ENCODE measurements around the gene SCUBE3. TPM values are rescaled to one million over a fixed set of nuclear protein-coding genes. Genes with fewer than 3 reads are reported as not detected.

SCUBE3 gene
- total and polyA plus RNA-seq, 2 donors (not counting 1 experiment from before 2014, with no cell fraction given) = not detected

- Histone ChIP-seq H3K79me2 (ENCODE audit: control insufficient read depth, insufficient read depth, low read length) (no peaks in the 10 kb centered on the region), H3K4me3 (ENCODE audit: control extremely low read depth in 1 of 5, extremely low read depth in 1 of 5, insufficient read depth in 1 of 5, low read depth in 2 of 5, low read length in 4 of 5) (no peak overlapping the region), H3K27ac (ENCODE audit: low read length in 2 of 2) (no peak overlapping the region), H3K36me3 (replicated peaks in 1 of 2; ENCODE audit: control extremely low read depth in 1 of 2, control insufficient read depth in 1 of 2, extremely low read depth in 1 of 2, insufficient read depth in 2 of 2, low read length in 1 of 2) (no peaks in the 10 kb centered on the region), H3K4me1 (ENCODE audit: control insufficient read depth in 2 of 2, insufficient read depth in 2 of 2, low read length in 2 of 2) (no peaks in the 10 kb centered on the region), H3K9ac (ENCODE audit: low read length) (no peak overlapping the region), H3K27me3 (replicated peaks in 1 of 4; ENCODE audit: control extremely low read depth in 1 of 4, control insufficient read depth in 3 of 4, insufficient read depth in 4 of 4, low read length in 3 of 4) (peaks cover 0 to 22% (median 5%) of the 10 kb centered on the region in 4 experiments), H3K4me2 (replicated peaks; ENCODE audit: low read depth, low read length, poor library complexity, severe bottlenecking) (no peak overlapping the region), H4K20me1 (ENCODE audit: control insufficient read depth, insufficient read depth, low read length, poor library complexity, severe bottlenecking) (no peaks in the 10 kb centered on the region), H3K9me3 (ENCODE audit: control extremely low read depth in 1 of 3, control insufficient read depth in 2 of 3, insufficient read depth in 1 of 3, low read length in 2 of 3) (no peaks in the 10 kb centered on the region), H2AFZ (ENCODE audit: insufficient read depth, low read depth, low read length, poor library complexity, severe bottlenecking) (no peak overlapping the region)
- DNase-seq = no peak
- Mint-ChIP-seq H3K4me1 (no peaks in the 10 kb centered on the region), H3K27ac (no peak overlapping the region), H3K9me3 (ENCODE audit: insufficient read depth) (no peaks in the 10 kb centered on the region), H3K4me3 (no peak overlapping the region), H3K27me3 (peaks cover 69% of the 10 kb centered on the region)
- ATAC-seq (ENCODE audit: low read depth) = no peak
- TF ChIP-seq EZH2 (IDR thresholded peaks at IDR 0.05; ENCODE audit: borderline replicate concordance, insufficient read depth, low read depth, low read length, poor library complexity, severe bottlenecking) = no peak
- TF ChIP-seq CTCF (IDR thresholded peaks at IDR 0.05) = no peak
- WGBS (ENCODE audit: insufficient coverage) = no CpG with 5 or more reads among the region's 1 CpG
- ChIA-PET POLR2A (no interaction called here), CTCF (interaction anchor here (1.0 to 3.9 kb wide), 14 partner anchors 8 to 1043 kb away, joined by 3 to 18 read pairs (median 4); partner anchors contain the start of gene SCUBE3)
- intact Hi-C loops (cut with micrococcal nuclease) = no loop called here
These were observed 7.4 kb upstream of the SCUBE3 start for GRCh38 chr6:35206346-35206745.

GRCh38 chr6:35208419-35208818, 5.3 kb upstream of the SCUBE3 start:
- H3K4me1 Mint-ChIP-seq = peaks cover 6% of the 10 kb centered on the region
- no peak overlapping the region for H2AFZ ChIP-seq (ENCODE audit: insufficient read depth, low read depth, low read length, poor library complexity, severe bottlenecking)
- no peak overlapping the region for H3K4me2 ChIP-seq (replicated peaks; ENCODE audit: low read depth, low read length, poor library complexity, severe bottlenecking)
- no peak overlapping the region for H3K27ac Mint-ChIP-seq
- no peak for DNase-seq
- H4K20me1 ChIP-seq (ENCODE audit: control insufficient read depth, insufficient read depth, low read length, poor library complexity, severe bottlenecking) = no peaks in the 10 kb centered on the region
- no peak for ATAC-seq (ENCODE audit: low read depth)
- H3K27me3 ChIP-seq (replicated peaks in 1 of 4; ENCODE audit: control extremely low read depth in 1 of 4, control insufficient read depth in 3 of 4, insufficient read depth in 4 of 4, low read length in 3 of 4) = peaks cover 0 to 36% (median 16%) of the 10 kb centered on the region in 4 experiments
- no peak overlapping the region for H3K4me3 Mint-ChIP-seq
- TF ChIP-seq EZH2 (IDR thresholded peaks at IDR 0.05; ENCODE audit: borderline replicate concordance, insufficient read depth, low read depth, low read length, poor library complexity, severe bottlenecking) (no peak), CTCF (IDR thresholded peaks at IDR 0.05) (no peak)
- H3K36me3 ChIP-seq (replicated peaks in 1 of 2; ENCODE audit: control extremely low read depth in 1 of 2, control insufficient read depth in 1 of 2, extremely low read depth in 1 of 2, insufficient read depth in 2 of 2, low read length in 1 of 2) = no peaks in the 10 kb centered on the region
- peaks cover 76% of the 10 kb centered on the region for H3K27me3 Mint-ChIP-seq
- intact Hi-C loops (cut with micrococcal nuclease) = no loop called here
- CTCF ChIA-PET = interaction anchor here (0.6 to 2.8 kb wide), 4 partner anchors 9 to 58 kb away, joined by 3 to 11 read pairs (median 3); no protein-coding TSS in a partner anchor
- H3K4me3 ChIP-seq (ENCODE audit: control extremely low read depth in 1 of 5, extremely low read depth in 1 of 5, insufficient read depth in 1 of 5, low read depth in 2 of 5, low read length in 4 of 5) = no peak overlapping the region
- POLR2A ChIA-PET = no interaction called here
- H3K9ac ChIP-seq (ENCODE audit: low read length) = no peak overlapping the region
- H3K9me3 ChIP-seq (ENCODE audit: control extremely low read depth in 1 of 3, control insufficient read depth in 2 of 3, insufficient read depth in 1 of 3, low read length in 2 of 3) = peaks cover 0 to 3% (median 0%) of the 10 kb centered on the region in 3 donors
- H3K27ac ChIP-seq (ENCODE audit: low read length in 2 of 2) = no peak overlapping the region
- H3K9me3 Mint-ChIP-seq (ENCODE audit: insufficient read depth) = no peaks in the 10 kb centered on the region
- peaks cover 4 to 5% of the 10 kb centered on the region in 2 donors for H3K4me1 ChIP-seq (ENCODE audit: control insufficient read depth in 2 of 2, insufficient read depth in 2 of 2, low read length in 2 of 2)
- no peaks in the 10 kb centered on the region for H3K79me2 ChIP-seq (ENCODE audit: control insufficient read depth, insufficient read depth, low read length)
- WGBS (ENCODE audit: insufficient coverage) = 54% methylated on average over 4 of the region's 4 CpGs

Measured in B cell (primary cell).